ENCODE measurements around the gene NIPSNAP3A.
A peak's percentile ranks its signal among the peaks of the same experiment; 100 is the strongest.

The NIPSNAP3A gene

GRCh38 chr9:104725014-104725413 is 22.5 kb upstream of the NIPSNAP3A start:
- H3K27me3 ChIP-seq (ENCODE audit: insufficient read depth, low read length) = no peaks in the 10 kb centered on the region
- H3K4me2 ChIP-seq (ENCODE audit: low read length) = no peak overlapping the region
- H3K36me3 ChIP-seq (ENCODE audit: control insufficient read depth in 1 of 2, insufficient read depth in 2 of 2, low read length in 2 of 2) = no peaks in the 10 kb centered on the region
- no peak overlapping the region for H2BK120ac ChIP-seq (ENCODE audit: insufficient read depth, low read length, poor library complexity)
- no peaks in the 10 kb centered on the region for H3K79me1 ChIP-seq (ENCODE audit: low read length)
- H3K9ac ChIP-seq (ENCODE audit: low read length) = no peak overlapping the region
- no peaks in the 10 kb centered on the region for H3K4me1 ChIP-seq (ENCODE audit: control insufficient read depth in 1 of 2, insufficient read depth in 2 of 2, low read length in 2 of 2)
- no peak overlapping the region for H4K12ac ChIP-seq (ENCODE audit: low read depth, low read length)
- H3K14ac ChIP-seq (ENCODE audit: low read length) = no peak overlapping the region
- WGBS (ENCODE audit: extremely low coverage, insufficient coverage, insufficient read length) = no CpG with 5 or more reads among the region's 5 CpGs
- no peak overlapping the region for H3K18ac ChIP-seq (ENCODE audit: low read length)
- no peak for DNase-seq
- H3K79me2 ChIP-seq (ENCODE audit: control insufficient read depth, insufficient read depth, low read length, poor library complexity) = no peaks in the 10 kb centered on the region
- H4K91ac ChIP-seq (ENCODE audit: low read depth, low read length) = no peak overlapping the region
- no peak overlapping the region for H2BK5ac ChIP-seq (ENCODE audit: low read depth, low read length, poor library complexity)
- no peak overlapping the region for H3K4me3 ChIP-seq (ENCODE audit: low read depth, low read length)
- H4K8ac ChIP-seq (ENCODE audit: low read depth, low read length) = no peak overlapping the region
- no peak overlapping the region for H3K23ac ChIP-seq (ENCODE audit: low read length)
- H3K27ac ChIP-seq (ENCODE audit: low read depth, low read length) = no peak overlapping the region
- no peak overlapping the region for H3K4ac ChIP-seq (ENCODE audit: low read depth, low read length)
- H3K9me3 ChIP-seq (ENCODE audit: insufficient read depth, low read depth, low read length) = peaks cover 3% of the 10 kb centered on the region
- H2AFZ ChIP-seq (ENCODE audit: insufficient read depth, low read length, poor library complexity) = no peak overlapping the region
- no peak overlapping the region for H2BK12ac ChIP-seq (ENCODE audit: low read length)
- no peak overlapping the region for H2AK5ac ChIP-seq (ENCODE audit: low read length)

- DNase-seq = no peak
- no peak overlapping the region for H2BK12ac ChIP-seq (ENCODE audit: low read length)
Measured at GRCh38 chr9:104738452-104738851, 9.0 kb upstream of the NIPSNAP3A start.

GRCh38 chr9:104740621-104741020 is 6.9 kb upstream of the NIPSNAP3A start:
- Histone ChIP-seq H3K4me2 (ENCODE audit: low read length) (no peak overlapping the region), H3K27me3 (ENCODE audit: insufficient read depth, low read length) (no peaks in the 10 kb centered on the region), H2AK5ac (ENCODE audit: low read length) (no peak overlapping the region), H3K9ac (ENCODE audit: low read length) (no peak overlapping the region), H3K23ac (ENCODE audit: low read length) (no peak overlapping the region), H3K4me1 (ENCODE audit: control insufficient read depth in 1 of 2, insufficient read depth in 2 of 2, low read length in 2 of 2) (no peaks in the 10 kb centered on the region), H2BK120ac (ENCODE audit: insufficient read depth, low read length, poor library complexity) (no peak overlapping the region), H4K91ac (ENCODE audit: low read depth, low read length) (no peak overlapping the region), H2BK5ac (ENCODE audit: low read depth, low read length, poor library complexity) (no peak overlapping the region), H4K8ac (ENCODE audit: low read depth, low read length) (no peak overlapping the region), H4K12ac (ENCODE audit: low read depth, low read length) (no peak overlapping the region), H3K4ac (ENCODE audit: low read depth, low read length) (no peak overlapping the region), H2AFZ (ENCODE audit: insufficient read depth, low read length, poor library complexity) (no peak overlapping the region), H3K9me3 (ENCODE audit: insufficient read depth, low read depth, low read length) (no peaks in the 10 kb centered on the region), H3K27ac (ENCODE audit: low read depth, low read length) (no peak overlapping the region), H3K18ac (ENCODE audit: low read length) (no peak overlapping the region), H3K14ac (ENCODE audit: low read length) (no peak overlapping the region), H3K36me3 (ENCODE audit: control insufficient read depth in 1 of 2, insufficient read depth in 2 of 2, low read length in 2 of 2) (no peaks in the 10 kb centered on the region), H3K79me1 (ENCODE audit: low read length) (no peaks in the 10 kb centered on the region), H2BK12ac (ENCODE audit: low read length) (no peak overlapping the region), H3K79me2 (ENCODE audit: control insufficient read depth, insufficient read depth, low read length, poor library complexity) (no peaks in the 10 kb centered on the region), H3K4me3 (ENCODE audit: low read depth, low read length) (no peak overlapping the region)
- no peak for DNase-seq
- no CpG with 5 or more reads among the region's 1 CpG for WGBS (ENCODE audit: extremely low coverage, insufficient coverage, insufficient read length)

More at GRCh38 chr9:104738452-104738851, 9.0 kb upstream of the NIPSNAP3A start:
- Histone ChIP-seq H2AFZ (ENCODE audit: insufficient read depth, low read length, poor library complexity) (no peak overlapping the region), H3K36me3 (ENCODE audit: control insufficient read depth in 1 of 2, insufficient read depth in 2 of 2, low read length in 2 of 2) (no peaks in the 10 kb centered on the region), H2BK120ac (ENCODE audit: insufficient read depth, low read length, poor library complexity) (no peak overlapping the region), H4K91ac (ENCODE audit: low read depth, low read length) (no peak overlapping the region), H4K8ac (ENCODE audit: low read depth, low read length) (no peak overlapping the region), H3K27me3 (ENCODE audit: insufficient read depth, low read length) (no peaks in the 10 kb centered on the region), H2AK5ac (ENCODE audit: low read length) (no peak overlapping the region), H3K79me1 (ENCODE audit: low read length) (no peaks in the 10 kb centered on the region), H3K9ac (ENCODE audit: low read length) (no peak overlapping the region), H3K4ac (ENCODE audit: low read depth, low read length) (no peak overlapping the region), H3K79me2 (ENCODE audit: control insufficient read depth, insufficient read depth, low read length, poor library complexity) (no peaks in the 10 kb centered on the region), H3K4me1 (ENCODE audit: control insufficient read depth in 1 of 2, insufficient read depth in 2 of 2, low read length in 2 of 2) (no peaks in the 10 kb centered on the region), H3K27ac (ENCODE audit: low read depth, low read length) (no peak overlapping the region), H3K23ac (ENCODE audit: low read length) (no peak overlapping the region), H3K4me2 (ENCODE audit: low read length) (no peak overlapping the region), H4K12ac (ENCODE audit: low read depth, low read length) (no peak overlapping the region), H3K14ac (ENCODE audit: low read length) (no peak overlapping the region), H3K9me3 (ENCODE audit: insufficient read depth, low read depth, low read length) (no peaks in the 10 kb centered on the region), H3K18ac (ENCODE audit: low read length) (no peak overlapping the region), H2BK5ac (ENCODE audit: low read depth, low read length, poor library complexity) (no peak overlapping the region), H3K4me3 (ENCODE audit: low read depth, low read length) (no peak overlapping the region)
- no CpG with 5 or more reads among the region's 3 CpGs for WGBS (ENCODE audit: extremely low coverage, insufficient coverage, insufficient read length)

DNA sequence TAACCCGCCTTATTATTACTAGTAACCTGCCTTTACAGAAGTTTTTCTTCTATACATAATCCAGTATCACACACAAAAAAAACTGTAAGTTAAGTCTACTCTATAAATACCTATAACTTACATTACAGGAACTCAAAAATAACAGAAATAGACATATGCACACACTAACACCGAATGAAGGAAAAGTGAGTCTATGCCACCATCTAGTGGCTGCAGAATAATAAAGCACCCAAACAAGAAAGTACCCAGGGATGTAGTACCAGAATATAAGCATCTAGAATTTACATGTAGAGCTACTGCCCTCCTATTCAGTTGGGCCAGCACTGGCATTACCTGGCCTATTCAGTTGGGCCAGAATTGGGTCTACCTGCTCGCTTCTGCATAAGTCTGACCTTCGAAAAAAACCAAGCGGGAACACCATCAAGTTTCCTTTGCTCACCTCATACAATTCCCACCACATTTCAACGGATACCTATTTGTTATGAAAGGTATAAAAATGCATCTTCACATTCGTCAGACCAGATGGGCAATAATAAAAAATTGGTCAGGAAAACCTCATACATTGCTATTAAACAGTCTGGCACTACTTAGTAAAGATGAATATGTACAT is 4.0 kb upstream of the NIPSNAP3A start:
- H3K4me2 ChIP-seq (ENCODE audit: low read length) = no peak overlapping the region
- no peak overlapping the region for H3K18ac ChIP-seq (ENCODE audit: low read length)
- no peaks in the 10 kb centered on the region for H3K36me3 ChIP-seq (ENCODE audit: control insufficient read depth in 1 of 2, insufficient read depth in 2 of 2, low read length in 2 of 2)
- H2BK120ac ChIP-seq (ENCODE audit: insufficient read depth, low read length, poor library complexity) = no peak overlapping the region
- H4K91ac ChIP-seq (ENCODE audit: low read depth, low read length) = no peak overlapping the region
- H4K12ac ChIP-seq (ENCODE audit: low read depth, low read length) = no peak overlapping the region
- no peak overlapping the region for H3K23ac ChIP-seq (ENCODE audit: low read length)
- H4K8ac ChIP-seq (ENCODE audit: low read depth, low read length) = no peak overlapping the region
- H3K79me1 ChIP-seq (ENCODE audit: low read length) = peaks cover 9% of the 10 kb centered on the region
- H3K4me1 ChIP-seq (ENCODE audit: control insufficient read depth in 1 of 2, insufficient read depth in 2 of 2, low read length in 2 of 2) = no peaks in the 10 kb centered on the region
- H3K4me3 ChIP-seq (ENCODE audit: low read depth, low read length) = no peak overlapping the region
- H3K4ac ChIP-seq (ENCODE audit: low read depth, low read length) = no peak overlapping the region
- H3K9me3 ChIP-seq (ENCODE audit: insufficient read depth, low read depth, low read length) = no peaks in the 10 kb centered on the region
- no peak overlapping the region for H2AFZ ChIP-seq (ENCODE audit: insufficient read depth, low read length, poor library complexity)
- H2BK5ac ChIP-seq (ENCODE audit: low read depth, low read length, poor library complexity) = no peak overlapping the region
- no peak overlapping the region for H2AK5ac ChIP-seq (ENCODE audit: low read length)
- H2BK12ac ChIP-seq (ENCODE audit: low read length) = no peak overlapping the region
- DNase-seq = peak; percentile 8 to 80
- no CpG with 5 or more reads among the region's 7 CpGs for WGBS (ENCODE audit: extremely low coverage, insufficient coverage, insufficient read length)
- no peaks in the 10 kb centered on the region for H3K27me3 ChIP-seq (ENCODE audit: insufficient read depth, low read length)
- H3K14ac ChIP-seq (ENCODE audit: low read length) = no peak overlapping the region
- peak overlapping the region; percentile 63 for H3K9ac ChIP-seq (ENCODE audit: low read length)
- peaks cover 6% of the 10 kb centered on the region for H3K79me2 ChIP-seq (ENCODE audit: control insufficient read depth, insufficient read depth, low read length, poor library complexity)
- no peak overlapping the region for H3K27ac ChIP-seq (ENCODE audit: low read depth, low read length)
